DMS53 treated with DMSO at 0.1 percent for 48 hours (cell line): Measurements from ENCODE around the gene KCMF1.
"Not testable (repeated sequence)": the region's sequence is repeated elsewhere in the genome, so short reads cannot be mapped to it uniquely, and the experiment has no call there.

Source experiments
- DNase-seq: peaks from one replicate; lab custom pipeline; 2025; ENCODE audit not compliant: unreplicated experiment; lab: John Stamatoyannopoulos, UW

KCMF1 gene

DNA sequence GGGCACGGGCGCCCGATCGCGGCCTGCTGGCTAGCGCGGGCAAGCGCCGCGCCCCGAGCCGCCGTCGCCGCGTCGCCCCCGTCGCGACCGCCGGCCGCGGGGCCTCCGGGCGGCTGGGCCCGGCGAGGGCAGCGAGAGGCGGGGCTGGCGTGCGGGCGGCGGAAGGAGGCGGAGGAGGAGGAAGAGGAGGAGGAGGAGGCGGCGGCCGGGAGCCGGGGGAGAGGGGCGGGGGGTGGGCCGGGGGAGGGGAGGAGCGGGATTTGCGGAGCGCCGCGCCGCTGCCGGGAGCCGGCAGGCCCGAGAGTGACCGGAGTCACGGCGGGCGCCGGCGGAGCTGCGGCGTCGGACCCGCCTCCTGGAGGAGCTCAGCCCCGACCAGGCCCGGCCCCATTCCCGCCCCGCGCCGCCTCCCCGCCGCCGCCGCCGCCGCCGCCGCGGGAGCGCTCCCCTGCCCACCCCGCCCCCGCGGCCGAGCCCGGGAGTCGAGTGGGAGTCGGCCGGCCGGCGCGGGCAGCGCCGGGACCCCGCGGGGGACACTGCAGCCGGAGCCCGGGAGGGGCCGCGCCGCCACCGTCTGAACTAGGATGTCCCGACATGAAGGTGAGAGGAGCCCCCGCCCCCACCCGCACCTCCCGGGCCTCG, at the start of gene KCMF1:
KCMF1 (plus strand) TSS at position 294 of the 642 bp plus-strand sequence; CDS start at position 585, 291 bp downstream.
- DNase-seq, result peak; percentile 71

DNA sequence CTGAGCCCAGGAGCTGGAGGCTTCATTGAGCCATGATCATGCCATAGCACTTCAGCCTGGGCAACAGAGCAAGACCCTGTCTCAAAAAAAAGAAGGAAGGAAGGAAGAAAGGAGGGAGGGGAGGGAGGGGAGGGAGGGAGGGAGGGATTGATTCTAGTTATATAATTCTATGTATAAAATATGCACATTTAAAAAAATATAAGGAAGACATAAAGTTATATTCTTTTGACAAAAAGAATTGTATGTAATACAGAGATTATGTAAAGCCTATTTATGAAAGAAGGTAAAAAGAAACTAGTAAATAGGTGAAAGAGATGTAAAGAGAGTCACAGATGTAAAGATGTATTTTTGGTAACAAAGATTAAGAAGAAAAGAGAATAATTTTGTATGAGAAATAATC, 48.0 kb upstream of the KCMF1 start:
- DNase-seq, result no peak

DNA sequence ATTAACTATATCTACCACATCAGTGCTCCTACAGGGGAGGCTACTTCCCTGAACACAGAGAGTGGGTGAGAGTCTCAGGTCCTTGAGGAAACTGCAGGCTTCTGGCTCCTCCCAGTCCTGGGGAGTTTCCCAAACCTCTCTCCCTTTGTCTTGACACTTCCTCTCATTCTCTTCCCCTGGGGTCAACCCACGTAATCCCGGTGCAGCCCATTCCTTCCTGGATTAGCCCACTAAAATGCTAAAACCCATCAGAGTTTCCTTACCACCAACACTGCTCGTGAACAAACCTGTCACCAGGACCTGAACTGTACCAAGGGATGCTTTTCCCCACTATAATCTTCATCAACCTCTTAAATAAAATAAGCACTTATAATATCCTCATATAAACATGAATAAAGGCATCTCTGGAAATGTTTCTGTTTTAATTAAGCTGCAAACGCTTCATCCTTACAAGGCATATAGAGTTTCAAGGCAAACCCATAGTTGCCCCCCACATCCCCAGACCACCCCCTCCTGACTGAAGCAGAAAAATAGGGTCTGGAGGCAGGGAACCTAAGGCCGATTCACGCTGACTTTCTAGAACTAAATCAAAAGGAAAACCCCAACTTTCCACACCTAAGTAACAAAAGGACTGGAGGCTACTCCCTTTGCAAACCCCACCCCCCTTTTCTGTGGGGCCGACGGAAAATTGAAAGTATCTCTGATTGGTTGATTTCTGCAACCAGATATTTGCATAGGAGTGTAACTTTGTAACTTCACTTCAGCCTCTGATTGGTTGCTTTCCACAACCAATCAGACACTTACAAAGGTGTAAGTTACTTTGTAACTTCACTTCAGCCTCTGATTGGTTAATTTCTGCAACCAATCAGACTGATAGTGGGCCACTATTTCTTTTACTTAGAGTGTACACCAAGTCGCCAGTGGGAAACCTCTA, 46.5 kb upstream of the KCMF1 start:
- DNase-seq, result no peak

DNA sequence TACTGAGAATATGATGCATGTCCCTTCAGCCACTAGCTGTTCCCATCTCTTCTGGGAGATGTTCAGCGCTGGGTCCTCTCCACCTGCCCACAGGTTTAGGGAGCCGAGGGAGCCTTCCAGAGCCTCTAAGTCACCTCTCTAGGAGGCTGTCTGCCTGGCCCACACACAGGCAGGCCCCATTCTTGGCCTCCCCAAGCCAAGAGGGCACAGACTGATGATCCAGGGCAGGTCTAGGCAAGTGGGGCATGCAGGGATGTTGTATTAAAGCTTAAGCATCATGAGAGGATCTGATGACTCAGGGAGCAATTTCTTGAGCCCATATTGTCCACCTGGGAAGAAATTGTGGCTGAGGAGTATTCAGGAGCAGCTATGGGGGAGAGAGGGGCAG, 45.6 kb upstream of the KCMF1 start:
- no peak for DNase-seq

DNA sequence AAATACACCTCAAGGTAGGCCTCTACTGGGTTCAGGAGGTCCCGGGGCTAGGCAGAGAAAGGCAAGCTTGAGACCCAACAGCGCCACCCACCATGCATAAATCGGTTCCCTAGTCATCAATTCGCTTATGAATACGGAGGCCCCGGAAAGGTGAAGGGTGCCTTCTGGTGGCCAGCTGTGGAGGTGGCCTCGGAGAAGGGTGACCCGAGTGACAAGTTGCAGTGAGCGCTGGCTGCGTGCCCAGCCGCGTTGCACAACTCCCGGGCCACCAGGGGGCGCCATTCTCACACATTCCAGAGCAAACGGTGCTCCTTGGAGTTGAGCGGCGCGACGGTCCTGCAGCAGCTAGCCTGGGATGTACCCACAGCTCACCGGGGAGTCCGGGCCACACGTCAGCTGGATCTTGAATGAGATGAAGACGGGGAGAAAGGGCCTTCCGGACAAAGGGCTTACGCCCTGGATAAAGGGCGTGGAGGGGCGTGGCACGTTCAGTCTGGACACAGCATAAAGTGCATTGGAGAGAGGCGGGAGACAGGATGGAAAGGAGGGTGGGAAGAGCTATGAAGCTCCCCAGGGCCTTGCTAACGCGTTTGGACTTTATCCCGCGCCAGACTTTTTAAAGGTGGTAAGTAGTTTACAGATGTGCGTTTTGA, 45.1 kb upstream of the KCMF1 start:
- DNase-seq, result peak; percentile 99

DNA sequence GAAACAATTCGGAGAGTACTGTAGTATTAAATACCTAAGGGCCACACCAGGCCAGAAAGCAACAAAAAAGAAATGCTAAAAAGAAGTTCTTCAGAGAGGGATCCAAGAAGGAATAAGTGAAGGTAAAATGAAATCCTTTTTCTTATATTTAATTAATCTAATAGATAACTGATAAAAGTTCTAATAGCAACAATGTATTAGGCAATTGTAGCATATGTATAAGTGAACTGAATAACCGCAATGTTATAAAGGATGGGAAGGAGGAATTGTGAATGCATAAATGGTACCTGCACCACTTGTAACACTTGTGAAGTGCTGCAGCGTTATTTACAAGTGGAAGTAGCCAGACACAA, 43.7 kb upstream of the KCMF1 start:
- DNase-seq, result no peak

DNA sequence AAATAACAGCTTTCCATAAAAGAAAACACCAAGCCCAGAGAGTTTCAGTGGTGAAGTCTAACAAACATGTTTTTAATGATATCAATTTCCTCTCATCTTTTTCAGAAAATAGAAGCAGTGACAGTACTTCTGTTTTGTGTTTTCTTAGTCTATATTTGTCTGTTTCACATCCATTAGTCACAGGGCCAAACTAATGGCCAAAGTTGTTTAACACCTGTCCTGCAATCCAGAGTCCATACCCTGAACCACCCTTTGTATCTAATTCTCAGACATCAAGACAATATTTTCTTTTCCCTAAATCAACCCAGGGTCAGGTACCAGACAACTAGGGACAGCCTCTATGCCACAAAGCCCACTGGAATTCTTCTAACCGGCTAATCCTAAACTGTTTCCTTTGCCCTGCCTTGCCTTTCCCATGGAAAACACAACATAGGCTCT, 39.6 kb upstream of the KCMF1 start:
- no peak for DNase-seq

DNA sequence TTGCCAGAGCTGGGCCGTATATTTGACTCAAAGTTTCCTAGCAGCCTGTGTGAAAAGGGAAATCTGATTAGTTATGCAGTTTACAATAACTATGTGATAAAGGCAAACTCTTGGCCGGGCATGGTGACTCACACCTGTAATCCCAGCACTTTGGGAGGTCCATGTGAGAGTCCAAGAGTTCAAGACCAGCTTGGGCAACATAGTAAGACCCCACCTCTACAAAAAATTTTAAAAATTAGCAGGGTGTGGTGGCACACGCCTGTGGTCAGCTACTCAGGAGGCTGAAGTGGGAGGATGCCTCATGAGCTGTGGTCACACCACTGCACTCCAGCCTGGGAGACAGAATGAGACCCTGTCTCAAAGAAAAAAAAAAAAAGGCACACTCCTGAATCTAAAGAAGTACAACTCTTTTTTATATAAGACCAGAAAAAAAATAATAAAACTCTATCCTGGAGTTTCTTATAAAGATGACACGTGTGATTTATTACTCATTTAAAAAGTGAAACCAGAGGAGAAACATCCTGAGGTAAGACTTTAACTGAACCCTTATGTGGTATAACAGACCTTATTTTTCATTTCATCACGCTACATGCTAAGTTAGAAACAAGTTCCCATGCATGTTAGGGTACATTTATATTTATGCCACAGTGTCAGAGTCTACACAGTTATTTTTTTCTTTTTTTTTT, 32.6 kb upstream of the KCMF1 start:
- no peak for DNase-seq

DNA sequence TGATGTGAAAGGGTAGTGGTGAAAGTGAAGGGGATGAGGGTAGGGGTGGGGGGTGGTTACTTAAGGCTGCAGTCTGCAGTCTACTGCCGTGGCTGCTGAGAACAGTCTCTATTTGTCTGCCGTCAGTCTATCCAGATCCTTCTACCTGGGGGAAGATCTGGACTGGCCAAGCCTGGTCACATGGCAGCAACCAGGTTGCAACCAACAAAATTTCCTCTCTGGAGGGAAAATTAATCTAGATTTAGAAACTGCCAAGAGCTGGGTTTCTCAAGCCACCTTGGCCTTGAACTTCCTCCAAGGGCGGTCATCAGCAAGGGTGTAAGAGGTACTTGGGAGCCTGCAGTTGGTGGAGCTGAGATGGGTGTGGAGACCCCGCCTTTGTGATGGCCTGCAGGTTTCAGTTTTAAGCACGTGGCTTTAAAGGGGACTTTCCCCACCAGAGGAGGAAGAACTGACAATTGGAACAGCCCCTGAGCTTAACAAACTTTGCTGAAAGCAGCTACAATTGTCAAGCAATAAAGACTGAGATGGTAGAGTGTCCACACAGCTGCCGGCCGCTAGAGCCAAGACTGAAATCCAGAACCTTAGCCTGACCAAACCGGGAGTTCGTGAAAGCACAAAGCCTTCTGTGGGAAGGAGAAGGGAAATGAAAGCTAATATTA, 31.4 kb upstream of the KCMF1 start:
- DNase-seq, result no peak

DNA sequence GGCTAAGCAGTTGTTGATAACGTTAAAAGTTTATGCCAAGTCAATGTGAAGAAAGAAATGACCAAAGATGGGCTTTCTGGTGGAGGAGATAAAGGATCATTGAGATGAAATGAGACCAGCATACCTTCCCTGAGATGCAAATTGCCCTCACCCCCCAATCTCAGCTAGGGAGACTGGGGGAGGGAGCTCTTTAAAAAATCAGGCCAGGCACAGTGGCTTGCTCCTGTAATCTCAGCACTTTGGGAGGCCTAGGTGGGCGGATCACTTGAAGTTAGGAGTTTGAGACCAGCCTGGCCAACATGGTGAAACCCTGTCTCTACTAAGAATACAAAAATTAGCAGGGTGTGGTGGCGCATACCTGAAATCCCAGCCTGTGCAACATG, 30.9 kb upstream of the KCMF1 start:
- DNase-seq, result no peak

DNA sequence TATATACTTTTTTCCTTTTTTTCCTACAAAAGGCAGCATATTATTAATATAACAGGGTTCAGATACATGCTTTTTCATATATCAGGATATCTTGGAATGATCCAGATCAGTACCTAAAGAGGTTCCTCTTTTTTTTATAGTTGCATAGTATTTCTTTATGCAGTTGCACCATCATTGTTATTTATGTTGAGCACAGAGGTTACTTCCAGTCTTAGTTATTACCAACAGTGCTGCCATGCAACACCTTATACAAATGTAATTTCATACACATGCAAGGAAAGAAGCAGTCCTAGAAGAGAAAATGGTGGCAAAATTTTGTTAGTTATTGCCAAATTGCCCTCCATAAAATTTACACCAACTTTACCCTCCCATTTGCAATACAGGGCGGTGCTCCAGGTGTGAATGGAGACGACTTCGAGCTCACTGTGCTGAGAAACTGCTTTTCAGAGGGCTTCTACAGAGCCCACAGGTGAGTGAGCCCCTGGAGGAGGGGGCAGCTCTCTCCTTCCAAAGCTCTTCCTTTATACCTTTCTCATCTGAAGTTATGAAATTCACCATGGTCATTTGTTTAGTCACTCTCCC, 30.0 kb upstream of the KCMF1 start:
- no peak for DNase-seq

DNA sequence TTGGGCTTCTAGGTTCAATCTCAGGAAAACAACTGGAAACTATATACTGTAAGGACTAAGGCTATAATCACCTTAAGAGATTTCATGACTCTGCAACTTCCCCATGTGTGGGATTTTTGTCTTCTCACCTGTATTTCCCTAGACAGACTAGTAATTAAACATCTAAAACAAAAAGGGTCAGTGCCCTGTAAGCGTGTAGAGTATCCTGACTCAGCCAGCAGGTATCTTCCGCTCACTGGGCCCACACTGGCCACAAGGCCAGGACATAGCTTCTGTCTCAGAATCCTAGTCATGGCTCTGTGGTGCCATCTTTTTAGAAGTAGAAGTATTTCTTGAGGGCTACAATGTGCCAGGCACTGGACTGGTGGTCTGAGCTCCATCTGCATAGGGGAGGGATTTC, 28.8 kb upstream of the KCMF1 start:
- DNase-seq, result no peak

DNA sequence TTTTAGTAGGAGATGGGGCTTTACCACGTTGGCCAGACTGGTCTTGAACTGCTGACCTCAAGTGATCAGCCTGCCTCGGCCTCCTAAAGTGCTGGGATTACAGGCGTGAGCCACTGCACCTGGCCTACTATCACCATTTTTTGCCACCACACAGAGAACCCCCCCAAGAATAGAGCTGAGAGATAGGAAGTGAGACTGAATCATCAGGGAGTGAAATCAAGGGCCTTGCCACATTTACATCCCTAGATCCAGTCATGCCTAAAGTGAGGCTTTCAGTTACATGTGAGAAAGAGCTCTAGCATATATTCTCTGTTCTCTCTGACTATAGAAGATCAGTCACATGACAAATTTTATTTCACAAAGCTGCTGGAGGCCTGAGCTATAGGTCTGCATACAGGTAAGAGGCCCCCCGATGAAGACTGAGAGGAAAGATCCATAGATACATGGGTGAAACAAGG, 28.0 kb upstream of the KCMF1 start:
- DNase-seq, result no peak

DNA sequence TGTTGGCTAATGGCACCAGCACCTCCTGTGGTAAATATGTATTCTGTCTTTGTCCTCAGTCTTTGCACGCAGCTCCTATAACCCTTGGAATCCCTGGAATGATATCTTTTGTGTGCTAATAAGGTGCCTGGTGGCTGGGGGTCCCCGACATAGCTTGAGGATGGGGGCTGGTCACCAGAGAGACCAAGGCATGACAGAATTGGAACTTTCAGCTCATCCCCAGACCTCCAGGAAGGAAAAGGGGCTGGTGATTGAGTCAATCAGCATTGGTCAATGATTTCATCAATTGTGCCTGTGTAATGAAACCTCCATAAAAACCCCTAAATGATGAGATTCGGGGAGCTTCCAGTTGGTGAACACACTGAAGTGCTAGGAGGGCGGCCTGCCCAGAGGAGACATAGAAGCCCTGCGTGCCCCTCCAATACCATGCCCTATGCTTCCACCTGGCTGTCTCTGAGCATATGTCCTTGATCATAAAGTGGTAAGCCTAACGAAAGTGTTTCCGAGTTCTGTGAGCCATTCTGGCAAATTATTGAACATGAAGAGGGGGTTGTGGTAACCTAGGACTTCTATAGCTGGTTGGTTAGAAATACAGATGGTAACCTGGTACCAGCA, 26.6 kb upstream of the KCMF1 start:
- DNase-seq, result no peak

DNA sequence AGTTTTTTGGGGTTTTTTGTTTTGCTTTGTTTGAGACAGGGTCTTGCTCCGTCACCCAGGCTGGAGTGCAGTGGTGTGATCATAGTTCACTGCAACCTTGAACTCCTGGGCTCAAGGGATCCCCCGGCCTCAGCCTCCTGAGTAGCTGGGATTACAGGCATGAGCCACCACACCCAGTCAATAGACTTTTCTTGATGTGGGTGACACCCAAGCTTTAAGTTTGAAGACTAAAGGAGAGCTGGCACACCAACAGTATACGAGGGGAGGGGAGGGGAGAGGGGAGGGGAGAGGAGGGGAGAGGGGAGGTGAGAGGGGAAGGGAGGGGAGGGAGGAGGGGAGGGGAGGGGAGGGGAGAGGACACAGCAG, 25.1 kb upstream of the KCMF1 start:
- not testable (repeated sequence) for DNase-seq

DNA sequence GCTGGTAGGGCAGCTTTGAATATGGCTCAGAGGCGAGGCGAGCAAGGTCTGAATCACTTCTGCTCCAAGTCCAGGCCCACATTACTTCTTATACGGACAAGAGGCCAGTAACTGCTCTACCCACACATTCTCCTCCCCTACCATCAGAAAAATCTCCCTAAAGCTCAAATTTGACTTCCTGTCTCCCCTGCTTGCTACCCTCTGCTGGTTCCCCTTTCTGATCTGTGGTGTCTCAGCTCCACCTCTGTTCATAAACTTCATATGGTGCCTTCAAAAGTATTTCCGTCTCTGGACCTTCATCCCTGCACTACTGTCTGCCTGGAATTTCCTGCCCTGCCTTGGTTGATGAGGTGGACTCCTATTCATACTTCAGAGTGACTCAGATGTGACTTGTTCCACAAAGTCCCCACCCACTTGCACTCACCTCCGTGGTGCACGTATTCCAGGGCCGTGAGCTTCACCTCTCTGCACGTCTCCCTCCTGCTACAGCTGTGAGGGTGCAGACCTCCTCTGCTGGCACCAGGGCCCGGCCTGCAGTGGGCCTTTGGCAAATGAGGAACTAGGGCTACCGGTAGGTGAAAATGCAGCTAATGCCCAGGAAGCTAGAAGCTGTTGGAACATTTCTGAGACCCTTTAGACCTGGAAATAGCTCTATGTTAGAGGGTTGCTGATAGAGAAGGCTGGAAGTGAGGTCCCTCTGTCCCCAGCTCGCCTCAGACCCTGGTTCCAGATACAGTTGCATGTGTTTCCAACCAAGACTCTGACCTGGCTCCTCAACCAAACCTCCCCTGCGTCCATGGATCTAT, 24.6 kb upstream of the KCMF1 start:
- DNase-seq, result no peak

DNA sequence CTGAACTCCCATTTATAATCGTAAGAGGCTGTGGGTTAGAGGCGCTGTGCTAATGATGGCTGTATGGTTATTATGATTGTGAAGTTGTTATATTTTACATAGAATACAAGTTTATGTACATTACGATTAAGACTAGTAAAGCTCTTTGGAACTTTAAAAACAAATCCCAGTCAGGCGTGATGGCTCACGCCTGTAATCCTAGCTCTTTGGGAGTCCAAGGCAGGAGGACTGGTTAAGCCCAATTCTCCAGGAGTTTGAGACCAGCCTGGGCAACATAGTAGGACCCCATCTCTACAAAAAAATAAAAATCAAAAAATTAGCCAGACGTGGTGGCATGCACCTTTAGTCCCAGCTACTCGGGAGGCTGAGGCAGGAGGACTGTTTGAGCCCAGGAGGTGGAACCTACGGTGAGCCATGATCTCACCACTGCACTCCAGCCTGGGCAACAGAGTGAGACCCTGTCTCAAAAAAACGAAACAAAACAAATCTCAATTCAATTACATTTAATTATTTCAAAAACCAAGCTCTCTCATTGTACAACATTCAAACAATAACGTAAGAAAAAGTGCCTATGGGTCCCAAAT, 23.9 kb upstream of the KCMF1 start:
- DNase-seq, result no peak

DNA sequence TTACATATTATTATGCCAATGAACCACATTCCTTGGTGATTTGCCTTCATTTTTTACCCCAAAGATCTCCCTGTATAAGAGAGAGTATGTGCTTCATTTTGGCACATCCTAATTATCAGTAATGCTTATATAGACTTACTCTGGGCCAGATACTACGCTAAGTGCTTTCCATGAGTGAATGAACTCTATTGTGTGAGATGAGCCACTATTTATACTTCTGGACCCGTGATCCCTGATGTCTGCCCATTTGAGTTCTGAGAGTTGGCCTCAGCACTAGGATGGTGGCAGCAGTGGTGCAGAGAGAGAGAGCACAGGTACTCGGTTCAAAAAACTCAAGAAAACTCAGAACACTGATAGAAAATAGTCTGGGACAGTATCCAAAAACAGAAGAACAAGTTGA, 17.4 kb upstream of the KCMF1 start:
- no peak for DNase-seq

DNA sequence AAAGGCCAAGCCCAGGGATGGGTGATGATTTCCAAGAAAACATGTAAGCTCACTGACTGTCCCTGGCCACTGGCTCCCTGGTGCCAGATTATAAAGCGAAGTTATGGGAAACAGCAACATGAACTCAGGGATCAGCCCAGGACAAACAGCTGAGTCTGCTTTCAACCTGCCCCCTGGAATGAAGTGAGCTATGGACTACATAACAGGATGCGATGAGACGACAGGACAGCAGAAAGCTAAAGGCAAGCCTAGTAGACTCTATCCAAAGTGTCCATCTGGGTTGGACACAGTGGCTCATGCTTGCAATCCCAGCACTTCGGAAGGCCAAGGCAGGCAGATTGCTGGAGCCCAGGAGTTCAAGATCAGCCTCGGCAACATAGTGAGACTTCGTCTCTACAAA, 16.6 kb upstream of the KCMF1 start:
- DNase-seq, result no peak
